ENCODE measurements around the gene KRT13.

Gene KRT13

DNA sequence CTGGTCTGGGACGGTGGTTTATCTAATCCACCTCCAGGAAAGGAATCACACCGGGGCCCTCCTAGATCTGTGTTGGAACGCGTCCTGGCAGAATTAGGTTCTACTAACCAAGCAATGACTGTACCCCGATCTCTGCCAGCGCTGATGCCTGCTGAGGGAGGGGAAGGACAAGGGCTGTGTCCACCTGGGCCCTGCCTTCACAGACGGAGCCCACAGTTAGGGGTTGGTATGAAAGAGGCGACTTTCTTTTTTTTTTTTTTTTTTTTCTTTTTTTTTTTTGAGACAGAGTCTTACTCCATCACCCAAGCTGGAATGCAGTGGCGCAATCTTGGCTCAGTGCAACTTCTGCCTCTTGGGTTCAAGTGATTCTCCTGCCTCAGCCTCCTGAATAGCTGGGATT lies 32.6 kb upstream of the KRT13 start:
- DNase-seq (ENCODE audit: low read depth in 2 of 2, low spot score in 1 of 2) = no peak

DNA sequence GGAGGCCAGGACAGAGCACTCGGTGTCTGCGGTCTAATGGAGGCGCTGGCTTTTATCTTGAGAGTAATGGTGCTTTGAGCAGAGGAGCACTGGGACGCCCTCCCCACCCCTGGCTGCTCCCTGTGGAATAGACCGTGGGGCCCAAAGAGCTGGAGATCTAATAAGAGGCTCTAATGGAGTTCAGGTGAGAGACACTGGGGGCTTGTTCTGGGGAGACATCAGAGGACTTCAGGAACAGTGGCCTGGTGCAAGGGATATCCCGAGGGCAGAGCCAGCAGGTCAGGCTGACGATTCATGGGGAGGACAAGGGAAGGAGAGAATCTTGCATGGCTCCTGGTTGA lies 32.2 kb upstream of the KRT13 start:
- no peak for DNase-seq (ENCODE audit: low read depth in 2 of 2, low spot score in 1 of 2)

DNA sequence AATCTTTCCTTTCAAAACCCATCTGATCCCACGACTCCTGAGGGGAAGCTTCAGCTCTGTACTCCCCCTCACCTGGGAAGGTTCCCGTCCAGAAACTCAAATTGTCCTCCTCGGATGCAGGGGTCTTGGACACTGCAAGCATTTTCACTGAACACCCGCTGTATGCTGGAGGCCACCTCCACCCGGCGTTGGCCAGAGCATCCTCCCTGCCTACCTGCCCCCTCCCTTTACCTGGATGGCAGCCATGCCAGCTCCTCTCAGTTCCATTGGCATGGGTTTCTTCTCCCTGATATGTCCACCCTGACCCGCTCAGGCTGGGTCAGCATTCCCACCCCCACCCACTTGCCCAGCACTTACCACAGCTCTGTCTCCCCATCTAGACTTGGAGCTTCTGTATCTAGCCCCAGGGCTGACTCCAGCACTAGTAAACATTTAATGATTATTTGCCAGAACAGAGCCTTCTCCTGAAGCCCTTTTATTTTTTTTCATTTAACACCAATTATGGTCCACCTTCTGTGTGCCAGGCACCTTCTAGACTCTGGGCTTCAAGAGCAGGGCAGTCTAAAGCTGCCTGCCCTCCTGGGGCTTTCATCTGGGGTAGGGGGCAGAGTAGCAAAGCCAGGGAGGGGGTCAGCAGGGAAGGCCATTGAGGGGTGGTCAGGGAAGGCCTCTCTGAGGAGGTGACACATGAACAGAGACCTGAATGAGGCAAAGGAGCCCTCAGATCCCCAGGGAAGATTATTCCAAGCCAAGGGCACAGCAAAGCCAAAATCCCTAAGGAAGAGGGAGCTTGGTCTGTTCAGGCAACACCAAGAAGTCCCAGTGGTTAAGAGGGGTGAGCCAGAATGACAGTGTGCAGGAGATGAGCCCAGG lies 31.6 kb upstream of the KRT13 start:
- no peak for DNase-seq (ENCODE audit: low read depth in 2 of 2, low spot score in 1 of 2)

DNA sequence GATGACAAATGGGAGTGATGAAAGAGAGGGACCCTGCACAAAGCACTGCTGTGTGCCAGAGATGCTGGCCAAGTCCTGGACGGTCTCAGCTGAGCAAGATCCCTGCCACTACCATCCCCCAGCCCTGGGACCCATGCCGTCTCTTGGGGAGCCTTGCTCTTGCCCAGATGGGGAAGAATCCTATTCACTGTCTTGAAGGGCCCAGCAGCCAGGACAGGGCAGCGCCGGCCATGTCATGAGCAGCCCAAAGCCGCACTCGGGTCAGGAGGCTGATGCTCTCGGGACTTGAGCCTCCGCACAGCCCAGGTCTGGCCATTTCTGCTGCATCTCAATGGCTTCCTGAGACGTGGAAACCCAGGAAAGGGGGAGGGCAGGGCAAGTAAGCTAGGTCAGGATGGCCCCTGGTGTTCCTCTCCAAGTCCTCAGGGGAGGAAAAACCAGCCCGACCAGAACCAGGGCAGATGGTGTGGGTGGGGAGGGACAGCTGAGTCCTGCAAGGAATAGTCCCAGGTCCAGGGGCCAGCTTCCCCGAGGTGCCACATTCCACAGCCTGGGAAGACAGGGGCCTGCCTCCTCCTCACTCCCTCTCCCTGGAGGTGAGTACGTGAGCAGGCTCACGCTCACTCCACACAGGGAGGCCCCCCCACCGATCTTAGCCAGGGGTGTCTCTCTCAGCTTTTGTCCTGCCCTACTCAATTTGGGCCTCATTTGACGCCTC lies 30.5 kb upstream of the KRT13 start:
- no peak for DNase-seq (ENCODE audit: low read depth in 2 of 2, low spot score in 1 of 2)

DNA sequence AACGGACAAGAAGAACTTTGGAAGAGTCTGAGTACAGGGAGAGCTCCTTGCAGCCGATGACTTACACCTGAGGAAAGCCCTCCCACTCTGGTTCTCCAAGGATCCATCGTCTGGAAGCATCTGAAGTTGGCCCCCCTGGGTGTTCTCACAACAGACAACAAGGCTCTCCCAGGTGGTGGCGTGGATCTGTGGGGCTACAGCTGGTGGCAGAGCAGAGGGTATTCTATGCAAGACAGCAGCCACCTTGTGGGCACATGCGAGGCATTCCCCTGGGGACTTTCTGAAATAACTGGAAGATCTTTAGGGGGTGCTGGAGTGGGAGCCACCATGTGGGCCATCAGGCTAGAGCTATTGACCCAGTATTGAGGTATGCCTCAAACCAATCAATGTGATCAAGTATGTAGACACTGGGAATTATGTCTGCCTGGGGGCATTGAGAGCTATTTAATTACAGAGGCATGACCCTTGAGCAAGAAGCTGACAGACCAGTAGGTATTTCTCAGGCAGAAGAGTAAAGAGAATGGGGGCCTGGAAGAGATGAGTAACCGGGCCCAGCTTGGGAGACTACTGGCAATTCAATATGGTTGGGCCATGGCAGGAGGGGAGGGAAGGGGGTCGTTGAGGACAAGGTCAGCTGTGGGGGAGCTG lies 29.6 kb upstream of the KRT13 start:
- no peak for DNase-seq (ENCODE audit: low read depth in 2 of 2, low spot score in 1 of 2)

- no peak for DNase-seq (ENCODE audit: low read depth in 2 of 2, low spot score in 1 of 2)
Observed at GRCh38 chr17:41533613-41534012, 28.2 kb upstream of the KRT13 start.

DNA sequence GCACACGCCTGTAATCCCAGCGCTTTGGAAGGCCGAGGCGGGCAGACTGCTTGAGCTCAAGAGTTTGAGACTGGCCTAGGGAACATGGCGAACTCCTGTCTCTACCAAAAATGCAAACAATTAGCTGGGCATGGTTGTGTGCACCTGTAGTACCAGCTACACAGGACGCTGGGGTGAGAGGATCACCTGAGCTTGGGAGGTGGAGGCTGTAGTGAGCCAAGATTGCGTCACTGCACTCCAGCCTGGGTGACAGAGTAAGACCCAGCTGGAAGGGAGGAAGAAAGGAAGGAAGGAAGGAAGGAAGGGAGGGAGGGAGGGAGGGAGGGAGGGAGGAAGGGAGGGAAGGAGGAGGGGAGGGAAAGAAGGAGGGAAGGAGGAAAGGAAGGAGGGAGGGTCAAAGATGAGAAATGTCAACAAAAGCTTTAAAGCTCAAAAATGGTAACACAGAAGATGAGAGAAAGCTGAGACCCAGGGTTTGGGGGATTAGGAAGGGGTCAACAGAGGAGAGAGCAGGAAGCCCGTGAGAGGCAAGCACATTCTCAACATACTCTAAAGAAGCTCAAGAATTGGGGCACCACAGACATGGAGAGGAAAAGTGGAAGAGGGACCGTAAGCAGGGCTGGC lies 27.6 kb upstream of the KRT13 start:
- no peak for DNase-seq (ENCODE audit: low read depth in 2 of 2, low spot score in 1 of 2)

DNA sequence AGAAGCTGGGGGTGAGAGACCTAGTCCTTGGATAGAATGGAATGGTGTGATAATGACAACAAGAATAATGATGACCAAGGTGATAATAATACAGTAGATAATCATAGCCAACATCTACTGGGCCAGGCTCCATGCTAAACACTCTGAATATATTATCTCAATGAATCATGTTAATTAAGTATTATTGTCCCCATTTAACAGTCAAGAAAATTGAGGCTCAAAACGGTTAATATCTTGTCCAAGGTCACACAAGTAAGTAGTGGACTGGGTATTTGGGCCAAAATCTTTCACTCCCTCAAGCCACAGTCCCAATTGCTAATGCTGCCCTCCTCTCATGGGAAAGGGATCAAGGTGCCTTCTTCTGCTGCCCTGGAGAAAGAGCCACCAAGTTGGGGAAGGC lies 26.6 kb upstream of the KRT13 start:
- no peak for DNase-seq (ENCODE audit: low read depth in 2 of 2, low spot score in 1 of 2)

DNA sequence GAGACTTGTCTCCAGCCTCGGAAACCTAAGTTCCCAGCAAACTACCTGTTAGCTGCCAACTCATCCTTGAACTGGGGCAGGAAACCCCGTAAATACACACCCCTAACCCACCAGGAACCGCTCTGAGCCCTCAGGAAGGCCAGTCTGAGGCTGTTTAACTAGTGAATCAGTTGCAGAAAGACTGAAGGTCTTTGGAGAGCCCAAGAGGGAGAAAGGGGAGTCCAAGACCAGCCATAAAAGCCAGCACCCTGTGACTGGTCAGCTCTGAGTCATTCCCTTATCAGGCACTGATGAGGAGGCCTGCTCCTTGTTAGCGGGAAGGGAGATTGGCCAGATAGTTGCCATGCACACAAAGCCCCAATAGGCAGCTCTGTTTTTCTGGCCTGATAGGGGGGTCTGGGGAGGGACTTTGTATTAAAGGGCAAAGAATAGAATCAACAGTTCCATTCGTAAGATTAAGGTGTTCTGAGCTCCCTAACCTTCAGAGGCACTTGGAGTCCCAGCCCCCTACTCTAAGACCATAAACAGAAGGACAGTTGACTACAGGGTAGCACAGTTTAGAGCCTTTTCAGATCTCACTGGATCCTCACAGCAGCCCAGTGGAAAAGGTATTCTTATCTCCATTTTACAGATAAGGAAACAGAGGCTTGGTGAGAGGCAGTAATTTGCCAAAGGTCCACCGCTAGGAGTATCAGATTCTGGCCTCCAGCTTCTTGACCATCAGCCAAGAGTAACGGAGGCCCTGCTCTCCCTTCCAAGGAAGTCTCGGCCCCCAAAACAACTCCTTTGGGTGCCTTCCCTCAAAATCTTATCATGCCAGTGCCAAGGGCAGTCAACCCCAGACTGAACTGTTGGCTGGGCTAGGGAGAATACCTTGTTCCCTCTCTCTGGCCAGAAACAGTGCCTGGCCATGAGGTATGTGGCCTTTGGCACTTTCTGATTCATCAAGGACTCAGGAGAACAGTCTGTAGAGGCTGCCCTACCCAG lies 24.9 kb upstream of the KRT13 start:
- DNase-seq (ENCODE audit: low read depth in 2 of 2, low spot score in 1 of 2) = no peak

DNA sequence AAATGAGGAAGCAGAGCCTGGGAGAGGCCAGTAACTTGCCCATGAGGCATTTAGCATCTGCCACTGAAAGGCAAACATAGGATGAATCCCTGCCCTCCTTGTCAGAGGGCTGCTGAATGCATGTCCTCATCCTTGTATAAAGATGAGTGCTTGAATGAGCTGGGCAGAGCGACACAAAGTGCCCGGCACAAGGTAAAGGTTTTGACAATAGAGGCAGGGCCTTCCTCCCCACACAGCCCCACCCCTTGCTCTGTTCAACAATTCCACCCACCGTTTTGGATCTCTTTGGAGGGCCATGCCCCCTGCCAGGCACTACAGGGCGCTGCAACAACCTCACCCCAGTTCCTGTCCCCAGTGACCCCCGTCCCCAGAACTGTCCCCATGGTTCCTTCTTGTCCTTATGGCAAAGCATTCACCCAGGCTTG lies 24.1 kb upstream of the KRT13 start:
- no peak for DNase-seq (ENCODE audit: low read depth in 2 of 2, low spot score in 1 of 2)

- DNase-seq (ENCODE audit: low read depth in 2 of 2, low spot score in 1 of 2) = no peak
Observed at GRCh38 chr17:41528959-41529353, 23.5 kb upstream of the KRT13 start.

GRCh38 chr17:41527063-41528023 lies 21.9 kb upstream of the KRT13 start:
- DNase-seq (ENCODE audit: low read depth in 2 of 2, low spot score in 1 of 2) = no peak

DNA sequence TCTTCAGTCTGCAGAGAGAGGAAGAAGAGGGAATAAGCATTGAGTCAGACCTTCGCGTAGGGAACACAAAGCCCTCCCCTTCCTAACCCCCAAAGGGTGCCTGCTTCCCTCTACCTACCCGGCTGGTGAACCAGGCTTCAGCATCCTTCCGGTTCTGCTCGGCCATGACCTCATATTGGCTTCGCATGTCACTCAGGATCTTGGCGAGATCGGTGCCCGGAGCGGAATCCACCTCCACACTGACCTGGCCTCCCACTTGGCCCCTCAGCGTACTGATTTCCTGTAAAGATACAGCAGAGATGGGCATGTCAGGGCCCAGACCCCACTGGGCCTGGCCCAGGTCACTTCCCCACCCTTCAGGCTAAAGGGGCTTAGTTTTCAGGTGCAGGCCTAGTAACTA lies 18.8 kb upstream of the KRT13 start:
- DNase-seq (ENCODE audit: low read depth in 2 of 2, low spot score in 1 of 2) = no peak

- DNase-seq (ENCODE audit: low read depth in 2 of 2, low spot score in 1 of 2) = no peak
Observed at GRCh38 chr17:41523787-41524186, 18.4 kb upstream of the KRT13 start.

GRCh38 chr17:41523225-41523593 lies 17.8 kb upstream of the KRT13 start:
- DNase-seq (ENCODE audit: low read depth in 2 of 2, low spot score in 1 of 2) = no peak

- DNase-seq (ENCODE audit: low read depth in 2 of 2, low spot score in 1 of 2) = no peak
Observed at GRCh38 chr17:41522301-41523224, 17.2 kb upstream of the KRT13 start.

DNA sequence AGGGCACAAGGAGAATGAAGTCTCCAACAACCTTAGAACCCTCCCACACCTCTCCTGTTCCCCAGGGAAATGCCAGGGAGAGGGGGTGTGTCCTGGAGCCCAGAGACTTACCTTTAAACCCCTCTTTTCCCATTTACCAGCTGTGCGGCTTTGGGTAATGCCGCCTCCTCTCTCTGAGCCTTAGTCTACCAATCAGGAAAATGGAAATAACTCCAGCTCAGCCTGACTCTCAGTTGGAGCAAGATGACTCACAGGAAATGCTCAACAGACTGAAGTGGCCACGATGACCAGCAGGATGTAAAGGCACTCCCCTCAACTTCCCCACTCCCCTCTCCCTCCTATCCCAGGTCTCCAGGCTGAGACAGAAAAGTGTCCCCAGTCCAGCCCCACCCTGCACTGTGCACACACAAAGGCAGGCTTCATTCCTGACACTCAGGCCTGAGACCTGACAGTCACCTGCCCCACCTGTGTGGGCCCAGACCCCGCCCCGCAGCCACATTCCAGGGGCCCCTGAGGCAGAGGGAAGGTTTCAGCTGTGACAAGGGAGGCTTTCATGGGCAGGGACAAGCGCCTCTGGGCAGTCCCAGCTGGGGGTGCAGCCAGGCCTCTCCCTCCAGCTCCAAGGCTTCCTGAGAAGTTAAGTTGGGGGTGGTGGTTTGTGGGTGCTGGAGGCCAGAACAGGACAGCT lies 16.3 kb upstream of the KRT13 start:
- DNase-seq (ENCODE audit: low read depth in 2 of 2, low spot score in 1 of 2) = no peak
